HUES64 (cell line): Measurements from ENCODE around the gene NAA15.
"Not testable (repeated sequence)": the region's sequence is repeated elsewhere in the genome, so short reads cannot be mapped to it uniquely, and the experiment has no call there.

Source experiments
- H3K27ac ChIP-seq: 2 replicates; pipeline ENCODE4 v1.7.0; 2013; ENCODE audit warnings: low read depth, low read length, inconsistent platforms
- H3K27me3 ChIP-seq: 2 replicates; pipeline ENCODE4 v1.6.1; 2013; ENCODE audit warnings: mild to moderate bottlenecking, low read length; ENCODE audit not compliant: insufficient read depth
- H3K36me3 ChIP-seq: 2 replicates; pipeline ENCODE4 v1.6.1; 2013; ENCODE audit warnings: mild to moderate bottlenecking, low read length; ENCODE audit not compliant: insufficient read depth
- H3K4me1 ChIP-seq: 2 replicates; pipeline ENCODE4 v1.6.1; 2013; ENCODE audit warnings: mild to moderate bottlenecking, low read length, moderate library complexity; ENCODE audit not compliant: insufficient read depth
- H3K4me3 ChIP-seq: 2 replicates; pipeline ENCODE4 v1.5.1; 2013; ENCODE audit warnings: mild to moderate bottlenecking, low read length, moderate library complexity
- H3K9ac ChIP-seq: 2 replicates; pipeline ENCODE4 v1.6.1; 2013; ENCODE audit warnings: mild to moderate bottlenecking, low read depth, low read length
- H3K9me3 ChIP-seq: 2 replicates; pipeline ENCODE4 v1.6.1; 2013; ENCODE audit warnings: low read depth, low read length; ENCODE audit not compliant: insufficient read depth
- WGBS: fragments of 150-250, 120-280 bp; methylation state at CpG from one replicate; pipeline ENCODE4 v1.1.7; 2013; ENCODE audit warnings: missing lambda C conversion rate; 5-methylcytosine and 5-hydroxymethylcytosine counted together

Gene NAA15

GRCh38 chr4:139317635-139318034 lies 16.3 kb downstream of the NAA15 start:
- Histone ChIP-seq H3K9me3 (no peaks in the 10 kb centered on the region), H3K9ac (no peak overlapping the region), H3K4me3 (no peak overlapping the region), H3K4me1 (peaks cover 37% of the 10 kb centered on the region), H3K27ac (no peak overlapping the region), H3K36me3 (peaks cover 5% of the 10 kb centered on the region; the same call in 1 of the 2 replicates), H3K27me3 (no peaks in the 10 kb centered on the region)

DNA sequence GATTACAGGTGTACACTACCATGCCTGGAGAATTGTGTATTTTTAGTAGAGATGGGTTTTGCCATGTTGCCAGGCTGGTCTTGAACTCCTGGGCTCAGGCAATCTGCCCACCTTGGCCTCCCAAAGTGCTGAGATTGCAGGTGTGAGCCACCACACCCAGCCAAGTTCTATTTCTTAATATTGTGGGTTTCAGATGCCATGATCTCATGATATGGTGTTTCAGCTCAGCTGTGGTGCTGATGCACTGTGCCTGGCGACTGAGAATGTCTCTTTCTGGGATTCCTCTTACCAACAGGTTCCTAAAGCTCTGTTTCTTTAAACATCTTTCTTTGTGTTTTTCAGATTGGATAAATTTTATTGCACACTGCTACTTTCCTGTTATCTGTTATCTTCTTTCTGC lies 18.3 kb downstream of the NAA15 start:
- no peak overlapping the region for H3K4me3 ChIP-seq
- no peaks in the 10 kb centered on the region for H3K9me3 ChIP-seq
- peaks cover 5% of the 10 kb centered on the region; the same call in 1 of the 2 replicates for H3K36me3 ChIP-seq
- no peak overlapping the region for H3K27ac ChIP-seq
- peaks cover 25% of the 10 kb centered on the region for H3K4me1 ChIP-seq
- no peaks in the 10 kb centered on the region for H3K27me3 ChIP-seq
- no peak overlapping the region for H3K9ac ChIP-seq
- 93% methylated on average over 1 of the region's 1 CpG for WGBS

GRCh38 chr4:139322070-139322469 lies 20.8 kb downstream of the NAA15 start:
- not testable (repeated sequence) for H3K36me3 ChIP-seq, H3K27ac ChIP-seq, H3K27me3 ChIP-seq, H3K4me3 ChIP-seq, H3K9me3 ChIP-seq, H3K9ac ChIP-seq
- 87% methylated on average over 1 of the region's 1 CpG for WGBS
- peaks cover 12% of the 10 kb centered on the region for H3K4me1 ChIP-seq

DNA sequence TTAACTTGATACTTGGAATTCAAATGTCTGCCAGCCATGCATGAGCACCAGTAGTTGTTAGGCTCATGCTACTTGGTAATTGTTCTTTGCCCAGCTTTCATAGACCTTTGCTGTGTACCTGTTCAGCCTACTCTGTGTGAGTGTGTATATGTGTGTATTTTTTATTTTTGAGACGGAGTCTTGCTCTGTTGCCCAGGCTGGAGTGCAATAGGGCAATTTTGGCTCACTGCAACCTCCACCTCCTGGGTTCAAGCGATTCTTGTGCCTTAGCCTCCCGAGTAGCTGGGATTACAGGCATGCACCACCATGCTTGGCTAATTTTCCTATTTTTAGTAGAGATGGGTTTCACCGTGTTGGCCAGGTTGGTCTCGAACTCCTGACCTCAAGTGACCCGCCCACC lies 21.2 kb downstream of the NAA15 start:
- not testable (repeated sequence) for H3K4me3 ChIP-seq, H3K27ac ChIP-seq, H3K9ac ChIP-seq, H3K9me3 ChIP-seq, H3K36me3 ChIP-seq, H3K27me3 ChIP-seq
- H3K4me1 ChIP-seq = peaks cover 12% of the 10 kb centered on the region
- WGBS = 96% methylated on average over 6 of the region's 6 CpGs

DNA sequence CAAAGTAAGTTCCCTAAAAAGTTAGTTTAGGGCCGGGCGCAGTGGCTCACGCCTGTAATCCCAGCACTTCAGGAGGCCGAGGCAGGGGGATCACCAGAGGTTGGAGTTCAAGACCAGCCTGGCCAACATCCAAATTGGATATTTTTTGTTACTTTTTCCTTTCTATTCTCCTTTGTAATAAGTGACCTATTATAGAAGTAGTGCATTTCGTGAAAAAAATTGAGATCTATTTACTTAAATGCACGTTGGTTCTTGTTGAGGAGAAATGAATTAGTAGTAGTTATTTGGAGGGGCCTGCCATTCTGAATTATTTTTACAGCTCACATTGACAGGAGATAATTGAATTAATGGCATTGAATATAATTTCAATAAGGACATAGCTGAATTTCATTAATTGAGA lies 23.3 kb downstream of the NAA15 start:
- H3K9ac ChIP-seq = no peak overlapping the region
- peaks cover 18% of the 10 kb centered on the region for H3K4me1 ChIP-seq
- H3K4me3 ChIP-seq = no peak overlapping the region
- no peaks in the 10 kb centered on the region for H3K27me3 ChIP-seq
- WGBS = 85% methylated on average over 6 of the region's 6 CpGs
- H3K36me3 ChIP-seq = no peaks in the 10 kb centered on the region; the same call in 1 of the 2 replicates
- peak overlapping the region; percentile 35; the same call in 1 of the 2 replicates for H3K27ac ChIP-seq
- no peaks in the 10 kb centered on the region for H3K9me3 ChIP-seq

DNA sequence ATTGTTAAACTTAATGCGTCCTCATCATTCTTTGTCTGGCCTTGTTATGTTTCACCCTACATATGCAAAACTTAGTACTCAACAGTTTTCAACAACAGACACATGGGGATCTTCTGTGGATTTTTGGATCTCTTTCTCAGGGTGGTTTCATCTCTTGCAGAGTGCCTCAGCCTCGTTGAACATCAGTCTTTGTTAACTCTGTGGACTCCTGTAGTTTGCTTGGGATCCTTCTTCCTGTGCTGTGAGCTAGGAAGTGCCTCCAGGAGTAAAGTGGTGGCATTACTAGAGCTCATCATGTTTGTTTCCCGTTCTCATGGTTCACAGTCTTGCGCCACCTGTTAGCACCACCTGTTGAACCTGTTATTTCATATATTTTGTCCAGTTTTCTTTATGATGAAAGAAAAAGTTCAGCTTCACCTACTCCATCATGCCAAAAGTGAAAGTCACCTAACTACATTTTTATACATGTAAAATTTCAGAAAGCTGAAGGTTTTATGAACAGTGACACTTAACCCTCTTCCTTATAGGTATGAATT lies 28.4 kb downstream of the NAA15 start:
- H3K9me3 ChIP-seq = no peaks in the 10 kb centered on the region
- H3K4me1 ChIP-seq = peaks cover 22% of the 10 kb centered on the region
- H3K4me3 ChIP-seq = no peak overlapping the region
- H3K27me3 ChIP-seq = no peaks in the 10 kb centered on the region
- H3K36me3 ChIP-seq = peaks cover 11% of the 10 kb centered on the region
- no peak overlapping the region for H3K9ac ChIP-seq
- peak overlapping the region; percentile 15; the same call in 1 of the 2 replicates for H3K27ac ChIP-seq
- 71% methylated on average over 4 of the region's 4 CpGs for WGBS

GRCh38 chr4:139330283-139330682 lies 29.0 kb downstream of the NAA15 start:
- Histone ChIP-seq H3K4me3 (no peak overlapping the region), H3K27me3 (no peaks in the 10 kb centered on the region), H3K4me1 (peaks cover 16% of the 10 kb centered on the region), H3K9me3 (no peaks in the 10 kb centered on the region), H3K9ac (no peak overlapping the region), H3K27ac (no peak overlapping the region), H3K36me3 (peaks cover 17% of the 10 kb centered on the region)
- 92% methylated on average over 3 of the region's 3 CpGs for WGBS

DNA sequence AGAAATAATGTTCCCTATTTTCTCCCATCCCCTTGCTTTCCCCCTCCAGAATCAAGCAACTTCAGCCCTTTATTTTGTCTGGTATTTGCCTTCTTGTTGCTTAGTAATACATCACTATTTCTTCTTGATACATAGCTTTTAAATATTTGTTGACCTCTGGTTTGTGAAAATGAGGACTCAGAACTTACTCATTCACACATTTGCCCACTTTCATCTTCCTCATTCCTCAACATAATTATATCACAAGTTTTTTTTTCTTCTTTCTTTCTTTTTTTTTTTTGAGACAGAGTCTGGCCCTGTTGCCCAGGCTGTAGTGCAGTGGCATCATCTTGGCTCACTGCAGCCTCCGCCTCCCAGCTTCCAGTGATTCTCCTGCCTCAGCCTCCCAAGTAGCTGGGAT lies 29.9 kb downstream of the NAA15 start:
- 89% methylated on average over 1 of the region's 1 CpG for WGBS
- no peak overlapping the region for H3K27ac ChIP-seq
- H3K36me3 ChIP-seq = peaks cover 26% of the 10 kb centered on the region

GRCh38 chr4:139333046-139333445 lies 31.7 kb downstream of the NAA15 start:
- peaks cover 14% of the 10 kb centered on the region for H3K4me1 ChIP-seq
- no peak overlapping the region for H3K4me3 ChIP-seq
- peaks cover 43% of the 10 kb centered on the region for H3K36me3 ChIP-seq
- WGBS = 100% methylated on average over 1 of the region's 2 CpGs
- no peaks in the 10 kb centered on the region for H3K9me3 ChIP-seq
- no peaks in the 10 kb centered on the region for H3K27me3 ChIP-seq
- H3K27ac ChIP-seq = no peak overlapping the region
- H3K9ac ChIP-seq = no peak overlapping the region

More for the DNA sequence above, 29.9 kb downstream of the NAA15 start:
- Histone ChIP-seq H3K9ac (no peak overlapping the region), H3K4me1 (peaks cover 14% of the 10 kb centered on the region), H3K4me3 (no peak overlapping the region), H3K27me3 (no peaks in the 10 kb centered on the region), H3K9me3 (no peaks in the 10 kb centered on the region)

DNA sequence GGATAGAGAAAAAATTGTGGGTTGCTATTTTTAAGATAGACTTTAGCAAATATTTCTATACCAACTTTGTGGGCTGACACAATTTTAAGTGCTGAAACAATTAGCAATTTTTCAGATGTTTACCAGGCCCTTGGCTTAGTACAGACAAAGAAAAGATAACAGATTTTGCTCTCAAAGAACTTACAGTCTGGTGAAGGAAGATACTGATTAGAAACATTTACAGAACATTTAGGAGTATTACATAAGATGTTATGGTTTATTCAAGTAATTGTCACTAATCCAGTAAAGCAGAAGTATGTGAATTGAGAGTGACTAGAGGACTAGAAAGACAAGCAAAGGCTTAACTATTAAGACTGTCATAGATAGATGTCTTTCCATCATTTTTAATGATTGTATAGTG lies 36.3 kb downstream of the NAA15 start:
- H3K27ac ChIP-seq = no peak overlapping the region
- no peaks in the 10 kb centered on the region for H3K27me3 ChIP-seq
- H3K9me3 ChIP-seq = no peaks in the 10 kb centered on the region
- no peak overlapping the region for H3K4me3 ChIP-seq
- H3K36me3 ChIP-seq = peaks cover 85% of the 10 kb centered on the region
- H3K4me1 ChIP-seq = no peaks in the 10 kb centered on the region
- H3K9ac ChIP-seq = no peak overlapping the region

- Histone ChIP-seq H3K27ac (no peak overlapping the region), H3K4me3 (no peak overlapping the region), H3K27me3 (no peaks in the 10 kb centered on the region), H3K9me3 (no peaks in the 10 kb centered on the region), H3K36me3 (peaks cover 100% of the 10 kb centered on the region), H3K9ac (no peak overlapping the region), H3K4me1 (no peaks in the 10 kb centered on the region)
- WGBS = no CpG with 5 or more reads among the region's 1 CpG
Observed at GRCh38 chr4:139361301-139361700, 60.0 kb downstream of the NAA15 start.

GRCh38 chr4:139367421-139368090 lies 66.3 kb downstream of the NAA15 start:
- Histone ChIP-seq H3K4me3 (no peak overlapping the region), H3K36me3 (peaks cover 95% of the 10 kb centered on the region), H3K27me3 (no peaks in the 10 kb centered on the region), H3K27ac (no peak overlapping the region), H3K9me3 (no peaks in the 10 kb centered on the region), H3K4me1 (no peaks in the 10 kb centered on the region), H3K9ac (no peak overlapping the region)
- WGBS = 100% methylated on average over 1 of the region's 1 CpG
